Osteoblast (primary cell): ENCODE measurements around the gene GCSAM. TPM values are rescaled to one million over a fixed set of nuclear protein-coding genes. Genes with fewer than 3 reads are reported as not detected.

Source experiments
- DNase-seq: peaks from one replicate; pipeline ENCODE4 v3.0.0; 2011; ENCODE audit warnings: low spot score, mixed read lengths; ENCODE audit not compliant: insufficient read length; ENCODE audit errors: missing footprints
- H2AFZ ChIP-seq: 2 replicates; pipeline ENCODE4 v1.6.0; 2011; ENCODE audit warnings: mild to moderate bottlenecking, low read length
- H3K27ac ChIP-seq: 2 replicates; pipeline ENCODE4 v1.5.1; 2011; ENCODE audit warnings: mild to moderate bottlenecking, low read depth, low read length, moderate library complexity
- H3K27me3 ChIP-seq: 2 replicates; pipeline ENCODE4 v1.6.0; 2012; ENCODE audit warnings: mild to moderate bottlenecking, control low read depth, inconsistent platforms, low read length, moderate library complexity; ENCODE audit not compliant: insufficient read depth
- H3K36me3 ChIP-seq: 2 replicates; pipeline ENCODE4 v1.5.1; 2011; ENCODE audit warnings: mild to moderate bottlenecking, low read length, control low read depth, moderate library complexity; ENCODE audit not compliant: insufficient read depth
- H3K4me1 ChIP-seq: 2 replicates; pipeline ENCODE4 v1.5.1; 2011; ENCODE audit warnings: mild to moderate bottlenecking, low read length, control low read depth, moderate library complexity; ENCODE audit not compliant: insufficient read depth
- H3K4me2 ChIP-seq: 2 replicates; pipeline ENCODE4 v1.6.0; 2011; ENCODE audit warnings: mild to moderate bottlenecking, low read length; ENCODE audit not compliant: insufficient read depth
- H3K4me3 ChIP-seq: fragments of 200-600 bp; sonication (generic); 3 replicates; pipeline ENCODE4 v1.5.1; 2012; ENCODE audit warnings: mild to moderate bottlenecking, low read length, inconsistent platforms; ENCODE audit not compliant: insufficient read depth
- H3K79me2 ChIP-seq: 2 replicates; pipeline ENCODE4 v1.6.0; 2012; ENCODE audit warnings: mild to moderate bottlenecking, low read length, control low read depth, inconsistent platforms; ENCODE audit not compliant: insufficient read depth
- H3K9me3 ChIP-seq: 2 replicates; pipeline ENCODE4 v1.5.1; 2011; ENCODE audit warnings: low read depth, low read length, control low read depth
- H4K20me1 ChIP-seq: 2 replicates; pipeline ENCODE4 v1.6.0; 2012; ENCODE audit warnings: mild to moderate bottlenecking, low read length, control low read depth; ENCODE audit not compliant: insufficient read depth
- total RNA-seq: library from RNA; depleted of rRNA; stranded (reverse); fragments of >200 nt; gene quantifications from 2 replicates; pipeline ENCODE4 v1.2.3, GENCODE V29; 2012
- TF ChIP-seq, protein P1 (sequence below): IDR thresholded peaks from 2 replicates; pipeline ENCODE4 v1.5.1; 2011; ENCODE audit warnings: mild to moderate bottlenecking, low read depth, low read length, moderate library complexity; ENCODE audit errors: extremely low read depth

GCSAM gene, protein sequence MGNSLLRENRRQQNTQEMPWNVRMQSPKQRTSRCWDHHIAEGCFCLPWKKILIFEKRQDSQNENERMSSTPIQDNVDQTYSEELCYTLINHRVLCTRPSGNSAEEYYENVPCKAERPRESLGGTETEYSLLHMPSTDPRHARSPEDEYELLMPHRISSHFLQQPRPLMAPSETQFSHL
- under 0.01 and 0.36 TPM in 2 replicates for total RNA-seq

DNA sequence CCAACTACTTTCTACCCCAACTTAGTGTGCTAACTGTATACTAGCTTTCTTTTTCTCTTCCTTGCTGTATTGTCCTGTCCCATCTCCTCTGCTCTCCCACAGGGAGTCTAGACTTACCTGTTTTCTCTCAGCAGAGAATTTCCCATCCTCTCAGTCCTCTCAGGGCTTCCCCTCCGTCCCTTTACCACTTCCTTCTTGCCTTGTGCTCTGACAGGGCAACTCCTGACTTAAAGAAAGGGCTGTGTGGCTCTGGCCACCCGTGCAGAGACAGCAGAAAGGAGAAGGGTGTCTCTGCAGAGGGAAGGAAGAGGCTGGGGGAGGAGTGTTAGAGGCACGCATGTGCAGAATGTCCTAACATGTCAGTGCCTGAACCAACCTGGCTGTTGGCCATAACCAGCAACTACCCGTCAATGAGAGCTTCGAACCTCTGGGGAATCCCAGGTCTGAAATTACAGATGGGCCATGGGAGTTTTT is at the start of gene GCSAM:
GCSAM (minus strand) TSS at position 274 of the 474 bp plus-strand sequence; CDS start at position 146, 128 bp downstream.
- H4K20me1 ChIP-seq, result no peaks in the 10 kb centered on the region
- no peak for DNase-seq
- TF ChIP-seq, protein P1, sequence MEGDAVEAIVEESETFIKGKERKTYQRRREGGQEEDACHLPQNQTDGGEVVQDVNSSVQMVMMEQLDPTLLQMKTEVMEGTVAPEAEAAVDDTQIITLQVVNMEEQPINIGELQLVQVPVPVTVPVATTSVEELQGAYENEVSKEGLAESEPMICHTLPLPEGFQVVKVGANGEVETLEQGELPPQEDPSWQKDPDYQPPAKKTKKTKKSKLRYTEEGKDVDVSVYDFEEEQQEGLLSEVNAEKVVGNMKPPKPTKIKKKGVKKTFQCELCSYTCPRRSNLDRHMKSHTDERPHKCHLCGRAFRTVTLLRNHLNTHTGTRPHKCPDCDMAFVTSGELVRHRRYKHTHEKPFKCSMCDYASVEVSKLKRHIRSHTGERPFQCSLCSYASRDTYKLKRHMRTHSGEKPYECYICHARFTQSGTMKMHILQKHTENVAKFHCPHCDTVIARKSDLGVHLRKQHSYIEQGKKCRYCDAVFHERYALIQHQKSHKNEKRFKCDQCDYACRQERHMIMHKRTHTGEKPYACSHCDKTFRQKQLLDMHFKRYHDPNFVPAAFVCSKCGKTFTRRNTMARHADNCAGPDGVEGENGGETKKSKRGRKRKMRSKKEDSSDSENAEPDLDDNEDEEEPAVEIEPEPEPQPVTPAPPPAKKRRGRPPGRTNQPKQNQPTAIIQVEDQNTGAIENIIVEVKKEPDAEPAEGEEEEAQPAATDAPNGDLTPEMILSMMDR, result no peak

DNA sequence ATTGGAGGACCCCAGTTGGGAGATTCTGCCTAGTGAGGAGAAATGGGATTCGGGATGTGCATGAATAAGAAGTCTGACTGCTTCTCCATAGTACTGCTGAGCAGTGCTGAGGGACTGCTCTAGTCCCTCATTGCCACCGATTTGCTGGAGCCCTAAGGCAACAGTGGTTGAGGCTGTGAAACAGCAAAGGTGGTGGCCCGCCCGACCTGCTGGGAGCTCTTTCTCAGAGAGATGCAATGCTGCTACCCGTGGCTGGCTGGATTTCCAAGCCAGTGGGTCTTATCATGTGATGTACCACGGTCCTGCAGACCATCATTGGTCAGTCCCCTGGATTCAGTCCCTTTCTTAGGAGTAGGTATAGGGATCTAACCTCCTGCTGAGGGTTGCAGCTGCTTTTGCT is 42.6 kb upstream of the GCSAM start:
- Histone ChIP-seq H2AFZ (no peak overlapping the region), H3K4me2 (no peak overlapping the region), H3K27me3 (no peaks in the 10 kb centered on the region), H3K9me3 (no peaks in the 10 kb centered on the region), H3K79me2 (no peaks in the 10 kb centered on the region), H3K27ac (no peak overlapping the region), H3K4me1 (no peaks in the 10 kb centered on the region), H3K4me3 (no peak overlapping the region), H3K36me3 (no peaks in the 10 kb centered on the region), H4K20me1 (no peaks in the 10 kb centered on the region)
- DNase-seq, result no peak
- TF ChIP-seq, protein P1, result no peak

More for the DNA sequence above, at the start of gene GCSAM:
- H3K27ac ChIP-seq, result no peak within 1 kb of the TSS
- peak within 1 kb of the TSS; percentile 24 for H2AFZ ChIP-seq
- no peaks in the 10 kb centered on the region for H3K9me3 ChIP-seq
- no peaks in the 10 kb centered on the region for H3K36me3 ChIP-seq
- H3K4me1 ChIP-seq, result no peaks in the 10 kb centered on the region
- peak within 1 kb of the TSS; percentile 19 for H3K4me2 ChIP-seq
- no peaks in the 10 kb centered on the region for H3K27me3 ChIP-seq
- H3K79me2 ChIP-seq, result no peaks in the 10 kb centered on the region
- no peak within 1 kb of the TSS for H3K4me3 ChIP-seq

DNA sequence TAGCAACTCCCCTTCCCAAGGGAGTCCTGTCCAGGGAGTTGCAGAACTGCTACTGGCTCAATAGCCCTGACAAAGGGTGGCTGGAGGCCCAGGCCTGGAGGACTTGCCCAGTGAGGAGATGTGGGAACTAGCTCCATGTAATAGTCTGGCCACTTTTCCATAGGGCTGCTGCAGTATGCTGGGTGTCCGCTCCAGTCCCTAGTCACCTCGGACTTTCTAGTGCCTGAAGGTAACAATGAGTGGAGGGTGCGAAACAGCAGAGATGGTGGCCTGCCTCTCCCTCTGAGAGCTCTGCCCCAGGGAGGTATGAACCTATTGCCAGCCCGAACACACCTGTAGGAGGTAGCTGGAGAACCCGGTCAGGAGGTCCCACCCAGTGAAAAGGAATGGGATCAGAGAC is 42.0 kb upstream of the GCSAM start:
- Histone ChIP-seq H2AFZ (no peak overlapping the region), H3K36me3 (no peaks in the 10 kb centered on the region), H3K79me2 (no peaks in the 10 kb centered on the region), H4K20me1 (no peaks in the 10 kb centered on the region), H3K27me3 (no peaks in the 10 kb centered on the region), H3K27ac (no peak overlapping the region), H3K4me1 (no peaks in the 10 kb centered on the region), H3K9me3 (no peaks in the 10 kb centered on the region), H3K4me2 (no peak overlapping the region), H3K4me3 (no peak overlapping the region)
- DNase-seq, result no peak
- TF ChIP-seq, protein P1, result no peak

DNA sequence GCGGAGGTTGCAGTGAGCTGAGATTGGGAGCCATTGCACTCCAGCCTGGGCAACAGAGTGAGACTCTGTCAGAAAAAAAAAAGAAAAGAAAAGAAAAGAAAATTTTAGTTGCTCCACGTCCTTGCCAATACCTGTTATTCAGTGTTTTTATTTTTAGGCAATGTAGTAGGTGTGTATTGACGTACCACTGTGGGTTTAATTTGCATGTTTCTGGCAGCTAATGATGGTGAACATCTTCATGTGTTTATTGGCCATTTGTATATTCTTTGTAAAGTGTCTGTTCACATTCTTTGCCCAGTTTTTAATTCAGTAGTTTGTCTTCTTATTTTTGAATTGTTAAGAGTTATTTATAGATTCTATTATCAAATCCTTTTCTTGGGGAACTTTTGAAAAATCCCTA is 38.1 kb upstream of the GCSAM start:
- no peaks in the 10 kb centered on the region for H3K4me1 ChIP-seq
- H3K27me3 ChIP-seq, result no peaks in the 10 kb centered on the region
- H3K4me2 ChIP-seq, result no peak overlapping the region
- H3K79me2 ChIP-seq, result no peaks in the 10 kb centered on the region
- no peak overlapping the region for H2AFZ ChIP-seq
- no peak for DNase-seq
- H3K36me3 ChIP-seq, result no peaks in the 10 kb centered on the region
- no peaks in the 10 kb centered on the region for H3K9me3 ChIP-seq
- TF ChIP-seq, protein P1, result no peak
- no peaks in the 10 kb centered on the region for H4K20me1 ChIP-seq
- no peak overlapping the region for H3K27ac ChIP-seq
- no peak overlapping the region for H3K4me3 ChIP-seq
